SKM-1 (cell line): ENCODE data around the gene F5.

Source experiments
- DNase-seq: peaks from one replicate; lab custom pipeline; 2025; ENCODE audit not compliant: unreplicated experiment; lab: John Stamatoyannopoulos, UW

The F5 gene

GRCh38 chr1:169588785-169589485, 2.7 kb upstream of the F5 start:
- DNase-seq = no peak

- no peak for DNase-seq
Observed at GRCh38 chr1:169588112-169588511, 1.8 kb upstream of the F5 start.

- no peak for DNase-seq
Observed at GRCh38 chr1:169586067-169586394, 250 bp downstream of the F5 start.

- peak; percentile 85 for DNase-seq
Observed at GRCh38 chr1:169585181-169585580, 1.1 kb downstream of the F5 start.

GRCh38 chr1:169584483-169585144, 1.7 kb downstream of the F5 start:
- no peak for DNase-seq

GRCh38 chr1:169577981-169578738, 8.1 kb downstream of the F5 start:
- no peak for DNase-seq

- DNase-seq = no peak
Observed at GRCh38 chr1:169576935-169577331, 9.3 kb downstream of the F5 start.

- no peak for DNase-seq
Observed at GRCh38 chr1:169576241-169576934, 9.9 kb downstream of the F5 start.

GRCh38 chr1:169574336-169574735, 11.9 kb downstream of the F5 start:
- no peak for DNase-seq

GRCh38 chr1:169572187-169572586, 14.1 kb downstream of the F5 start:
- DNase-seq = no peak

- DNase-seq = no peak
Observed at GRCh38 chr1:169571450-169571849, 14.8 kb downstream of the F5 start.

- DNase-seq = no peak
Observed at GRCh38 chr1:169570172-169570574, 16.1 kb downstream of the F5 start.

GRCh38 chr1:169568497-169568896, 17.8 kb downstream of the F5 start:
- no peak for DNase-seq

GRCh38 chr1:169565335-169566271, 20.7 kb downstream of the F5 start:
- DNase-seq = no peak

- DNase-seq = no peak
Observed at GRCh38 chr1:169563650-169564049, 22.6 kb downstream of the F5 start.

- DNase-seq = no peak
Observed at GRCh38 chr1:169563019-169563615, 23.2 kb downstream of the F5 start.

- no peak for DNase-seq
Observed at GRCh38 chr1:169561692-169562091, 24.6 kb downstream of the F5 start.

- no peak for DNase-seq
Observed at GRCh38 chr1:169557131-169557530, 29.1 kb downstream of the F5 start.

GRCh38 chr1:169550294-169550693, 36.0 kb downstream of the F5 start:
- peak; percentile 42 for DNase-seq

- no peak for DNase-seq
Observed at GRCh38 chr1:169548282-169548681, 38.0 kb downstream of the F5 start.
